LNCAP (cell line): ENCODE data around the gene AP4E1.

Experiments
- CTCF ChIP-seq: fragments of 450-650 bp; IDR thresholded peaks from 2 replicates; pipeline ENCODE4 v1.5.1; 2017; ENCODE audit warnings: mild to moderate bottlenecking

The AP4E1 gene

DNA sequence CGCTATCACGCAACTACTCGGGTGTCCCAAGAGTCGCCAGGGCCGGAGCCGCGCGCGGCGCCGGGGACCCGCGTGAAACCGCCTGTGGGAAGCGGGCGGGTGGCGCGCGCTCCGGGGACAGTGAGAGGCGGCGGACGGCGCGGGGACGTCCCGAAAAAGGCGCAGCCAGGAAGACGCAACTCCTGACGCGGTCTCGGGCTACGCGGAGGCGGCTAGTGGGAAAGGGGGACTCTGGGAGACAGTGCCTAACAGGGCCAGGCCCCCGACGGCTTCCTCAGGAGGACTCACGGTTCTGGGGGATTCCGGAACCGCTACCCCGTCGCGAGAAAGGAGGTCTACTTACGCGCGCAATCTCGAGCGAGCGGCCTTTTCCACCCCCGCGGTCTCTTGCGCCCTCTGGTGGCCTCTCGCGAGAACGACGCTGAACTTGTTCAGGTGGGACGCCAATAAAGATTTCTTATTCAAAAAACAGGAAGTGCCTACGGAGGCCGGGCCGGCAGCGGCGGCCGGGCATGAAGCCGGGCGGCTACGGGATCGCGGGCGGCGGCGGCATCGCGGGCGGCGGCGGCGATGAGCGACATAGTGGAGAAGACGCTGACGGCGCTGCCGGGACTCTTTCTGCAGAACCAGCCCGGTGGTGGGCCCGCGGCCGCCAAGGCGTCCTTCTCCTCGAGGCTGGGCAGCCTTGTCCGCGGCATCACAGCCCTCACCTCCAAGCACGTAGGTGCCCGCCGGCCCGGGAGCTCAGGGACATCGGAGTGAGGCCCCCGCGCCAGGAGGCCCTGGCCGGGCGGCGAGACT is at the start of gene AP4E1:
Gene AP4E1 (plus strand): TSS at position 475 of the 801 bp plus-strand sequence. CDS start 96 bp downstream, at position 571.
- peak; percentile 91 for TF ChIP-seq CTCF

GRCh38 chr15:50860824-50861223 is 47.7 kb upstream of the AP4E1 start:
- no peak for TF ChIP-seq CTCF

DNA sequence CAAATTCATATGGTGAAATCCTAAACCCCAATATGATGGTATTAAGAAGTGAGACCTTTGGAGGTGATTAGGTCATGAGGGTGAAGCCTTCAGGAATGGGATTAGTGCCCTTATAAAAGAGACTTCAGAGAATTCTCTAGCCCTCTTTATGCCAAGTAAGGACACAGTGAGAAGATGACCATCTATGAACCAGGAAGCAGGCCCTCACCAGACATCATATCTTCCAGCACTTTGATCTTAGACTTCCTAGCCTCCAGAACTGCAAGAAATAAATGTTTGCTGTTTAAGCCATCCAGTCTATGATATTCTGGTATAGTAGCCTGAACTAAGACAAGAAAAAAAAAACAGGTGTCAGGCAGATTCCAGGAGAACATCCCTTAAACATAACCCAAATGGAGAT is 45.9 kb upstream of the AP4E1 start:
- no peak for TF ChIP-seq CTCF

DNA sequence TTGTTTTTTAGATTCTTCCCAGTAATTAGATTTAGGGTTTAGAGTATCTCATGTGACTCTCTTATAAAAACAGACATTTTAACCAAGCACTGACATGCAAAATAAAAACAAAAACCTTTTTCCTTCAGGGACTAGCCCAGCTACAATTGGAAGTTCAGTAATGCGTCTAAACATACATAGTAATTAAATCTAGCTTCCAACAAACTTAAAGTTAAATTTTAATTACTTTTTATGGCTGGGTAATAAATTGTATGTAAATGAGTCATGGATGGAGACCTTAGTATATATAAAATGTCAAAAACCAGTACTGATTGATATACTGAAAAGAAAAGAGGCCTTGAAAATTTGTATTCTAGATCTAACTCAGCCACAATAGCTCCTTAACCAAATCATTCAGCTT is 43.6 kb upstream of the AP4E1 start:
- no peak for TF ChIP-seq CTCF

GRCh38 chr15:50865515-50866353 is 42.7 kb upstream of the AP4E1 start:
- TF ChIP-seq CTCF: no peak

GRCh38 chr15:50871832-50872231 is 36.7 kb upstream of the AP4E1 start:
- TF ChIP-seq CTCF: no peak

DNA sequence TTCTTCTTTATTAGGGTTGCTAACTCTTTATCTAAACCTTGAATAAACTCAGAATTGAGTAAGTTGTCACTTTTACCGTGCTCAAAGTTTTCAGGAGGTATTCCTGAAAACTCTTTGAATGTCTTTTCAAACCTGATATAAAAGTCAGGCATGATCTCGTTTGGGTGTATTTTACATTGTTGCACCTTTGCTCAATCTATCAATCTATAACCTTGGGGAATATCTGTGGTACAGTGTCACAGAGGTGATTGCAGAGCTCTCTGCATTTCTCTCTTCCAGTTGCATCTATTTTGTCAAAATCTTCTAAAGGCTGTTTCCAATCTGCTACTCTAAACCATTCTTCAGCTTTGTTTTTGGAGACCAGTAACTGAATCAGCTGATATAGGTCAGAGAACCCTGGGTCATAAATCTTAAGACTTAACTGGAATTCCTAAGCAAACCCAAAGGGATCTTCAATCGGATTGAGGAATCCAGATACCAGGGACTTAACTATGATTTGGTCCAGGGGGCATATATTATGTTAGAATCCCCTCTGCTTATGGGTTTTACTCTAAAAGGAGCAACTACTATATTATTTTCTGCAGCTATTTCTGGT is 35.6 kb upstream of the AP4E1 start:
- no peak for TF ChIP-seq CTCF
